BJ (cell line): ENCODE data around the gene EIF4G3. TPM values are rescaled to one million over a fixed set of nuclear protein-coding genes. Genes with fewer than 3 reads are reported as not detected.

Source experiments
- CTCF ChIA-PET: fragments of 350-600 bp; formaldehyde crosslinking; extraction: SDS; loops from one replicate; lab custom pipeline; 2021; ENCODE audit warnings: antibody characterized with exemption, inconsistent platforms; lab: Yijun Ruan, JAX
- POLR2A ChIA-PET: fragments of 300-600 bp; sonication (Branson Sonifier 250); formaldehyde crosslinking; extraction: SDS; loops from one replicate; lab custom pipeline; 2021; ENCODE audit warnings: antibody characterized with exemption; lab: Charles Lee
- DNase-seq: peaks from one replicate; pipeline ENCODE4 v3.0.0-alpha.2; 2011; ENCODE audit warnings: low read depth
- H3K27me3 ChIP-seq: 2 replicates; pipeline ENCODE4 v1.6.0; 2011; ENCODE audit warnings: low read length; ENCODE audit not compliant: control insufficient read depth, insufficient read depth
- H3K36me3 ChIP-seq: 2 replicates; pipeline ENCODE4 v1.5.1; 2011; ENCODE audit warnings: low read length; ENCODE audit not compliant: control insufficient read depth, insufficient read depth
- H3K4me3 ChIP-seq: 2 replicates; pipeline ENCODE4 v1.5.1; 2011; ENCODE audit warnings: low read depth, mild to moderate bottlenecking, control low read depth, low read length
- polyA minus RNA-seq: library from RNA; depleted of rRNA, polyadenylated mRNA; stranded (reverse); fragments of >200 nt; gene quantifications from 2 replicates; pipeline ENCODE4 v1.2.3, GENCODE V29; 2011; rRNA and poly(A)+ RNA removed
- polyA plus RNA-seq: library from polyadenylated mRNA; depleted of rRNA; stranded (reverse); fragments of >200 nt; gene quantifications from 2 replicates; pipeline ENCODE4 v1.2.3, GENCODE V29; 2011; rRNA removed
- TF ChIP-seq, protein P1 (sequence below): IDR thresholded peaks from 2 replicates; pipeline ENCODE4 v1.5.1; 2011; ENCODE audit warnings: low read depth, mild to moderate bottlenecking, control low read depth, inconsistent platforms, low read length, moderate library complexity; ENCODE audit not compliant: insufficient read depth

EIF4G3 gene, protein sequence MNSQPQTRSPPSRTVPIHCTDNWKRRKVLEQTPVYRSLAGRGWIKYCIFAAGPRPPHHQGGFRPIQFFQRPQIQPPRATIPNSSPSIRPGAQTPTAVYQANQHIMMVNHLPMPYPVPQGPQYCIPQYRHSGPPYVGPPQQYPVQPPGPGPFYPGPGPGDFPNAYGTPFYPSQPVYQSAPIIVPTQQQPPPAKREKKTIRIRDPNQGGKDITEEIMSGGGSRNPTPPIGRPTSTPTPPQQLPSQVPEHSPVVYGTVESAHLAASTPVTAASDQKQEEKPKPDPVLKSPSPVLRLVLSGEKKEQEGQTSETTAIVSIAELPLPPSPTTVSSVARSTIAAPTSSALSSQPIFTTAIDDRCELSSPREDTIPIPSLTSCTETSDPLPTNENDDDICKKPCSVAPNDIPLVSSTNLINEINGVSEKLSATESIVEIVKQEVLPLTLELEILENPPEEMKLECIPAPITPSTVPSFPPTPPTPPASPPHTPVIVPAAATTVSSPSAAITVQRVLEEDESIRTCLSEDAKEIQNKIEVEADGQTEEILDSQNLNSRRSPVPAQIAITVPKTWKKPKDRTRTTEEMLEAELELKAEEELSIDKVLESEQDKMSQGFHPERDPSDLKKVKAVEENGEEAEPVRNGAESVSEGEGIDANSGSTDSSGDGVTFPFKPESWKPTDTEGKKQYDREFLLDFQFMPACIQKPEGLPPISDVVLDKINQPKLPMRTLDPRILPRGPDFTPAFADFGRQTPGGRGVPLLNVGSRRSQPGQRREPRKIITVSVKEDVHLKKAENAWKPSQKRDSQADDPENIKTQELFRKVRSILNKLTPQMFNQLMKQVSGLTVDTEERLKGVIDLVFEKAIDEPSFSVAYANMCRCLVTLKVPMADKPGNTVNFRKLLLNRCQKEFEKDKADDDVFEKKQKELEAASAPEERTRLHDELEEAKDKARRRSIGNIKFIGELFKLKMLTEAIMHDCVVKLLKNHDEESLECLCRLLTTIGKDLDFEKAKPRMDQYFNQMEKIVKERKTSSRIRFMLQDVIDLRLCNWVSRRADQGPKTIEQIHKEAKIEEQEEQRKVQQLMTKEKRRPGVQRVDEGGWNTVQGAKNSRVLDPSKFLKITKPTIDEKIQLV (N-terminal part only)
- polyA plus RNA-seq (62.0 and 62.2 TPM in 2 replicates), polyA minus RNA-seq (55.6 and 69.8 TPM in 2 replicates)

GRCh38 chr1:21176586-21177555 is at the start of gene EIF4G3:
EIF4G3 (minus strand) TSS chr1:21176897; CDS start chr1:21002742, 174,155 bp downstream.
- CTCF ChIA-PET: no interaction called here
- Histone ChIP-seq H3K4me3 (peak within 1 kb of the TSS; percentile 88), H3K36me3 (no peaks in the 10 kb centered on the region), H3K27me3 (no peaks in the 10 kb centered on the region)
- TF ChIP-seq, protein P1, sequence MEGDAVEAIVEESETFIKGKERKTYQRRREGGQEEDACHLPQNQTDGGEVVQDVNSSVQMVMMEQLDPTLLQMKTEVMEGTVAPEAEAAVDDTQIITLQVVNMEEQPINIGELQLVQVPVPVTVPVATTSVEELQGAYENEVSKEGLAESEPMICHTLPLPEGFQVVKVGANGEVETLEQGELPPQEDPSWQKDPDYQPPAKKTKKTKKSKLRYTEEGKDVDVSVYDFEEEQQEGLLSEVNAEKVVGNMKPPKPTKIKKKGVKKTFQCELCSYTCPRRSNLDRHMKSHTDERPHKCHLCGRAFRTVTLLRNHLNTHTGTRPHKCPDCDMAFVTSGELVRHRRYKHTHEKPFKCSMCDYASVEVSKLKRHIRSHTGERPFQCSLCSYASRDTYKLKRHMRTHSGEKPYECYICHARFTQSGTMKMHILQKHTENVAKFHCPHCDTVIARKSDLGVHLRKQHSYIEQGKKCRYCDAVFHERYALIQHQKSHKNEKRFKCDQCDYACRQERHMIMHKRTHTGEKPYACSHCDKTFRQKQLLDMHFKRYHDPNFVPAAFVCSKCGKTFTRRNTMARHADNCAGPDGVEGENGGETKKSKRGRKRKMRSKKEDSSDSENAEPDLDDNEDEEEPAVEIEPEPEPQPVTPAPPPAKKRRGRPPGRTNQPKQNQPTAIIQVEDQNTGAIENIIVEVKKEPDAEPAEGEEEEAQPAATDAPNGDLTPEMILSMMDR: no peak
- POLR2A ChIA-PET: no interaction called here
- peak; percentile 79 for DNase-seq

DNA sequence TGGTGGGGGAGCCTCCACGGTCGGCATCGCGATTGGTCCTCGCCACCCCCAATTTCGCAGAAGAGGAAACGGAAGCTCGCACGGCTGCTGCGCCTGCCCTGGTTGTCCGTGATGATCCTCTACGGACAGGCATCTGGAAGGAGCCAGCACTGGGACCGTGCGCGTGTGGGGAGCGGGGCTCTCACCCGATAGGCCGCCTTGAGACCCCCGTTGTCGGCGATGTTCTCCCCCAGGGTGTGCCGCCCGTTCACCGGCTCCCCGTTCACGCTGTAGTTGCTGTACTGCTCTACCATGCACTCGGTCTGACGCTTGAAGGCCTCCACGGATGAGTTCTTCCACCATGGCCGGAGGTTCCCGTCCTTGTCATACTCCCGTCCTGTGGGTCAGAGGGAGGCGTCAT is 48.4 kb upstream of the EIF4G3 start:
- Histone ChIP-seq H3K27me3 (no peaks in the 10 kb centered on the region), H3K4me3 (no peak overlapping the region), H3K36me3 (peaks cover 47% of the 10 kb centered on the region)
- TF ChIP-seq, protein P1: no peak
- CTCF ChIA-PET: interaction anchor here (1.2 to 3.1 kb wide), 2 partner anchors 8 to 143 kb away, joined by 6 to 20 read pairs; no protein-coding TSS in a partner anchor
- POLR2A ChIA-PET: no interaction called here
- DNase-seq: no peak

DNA sequence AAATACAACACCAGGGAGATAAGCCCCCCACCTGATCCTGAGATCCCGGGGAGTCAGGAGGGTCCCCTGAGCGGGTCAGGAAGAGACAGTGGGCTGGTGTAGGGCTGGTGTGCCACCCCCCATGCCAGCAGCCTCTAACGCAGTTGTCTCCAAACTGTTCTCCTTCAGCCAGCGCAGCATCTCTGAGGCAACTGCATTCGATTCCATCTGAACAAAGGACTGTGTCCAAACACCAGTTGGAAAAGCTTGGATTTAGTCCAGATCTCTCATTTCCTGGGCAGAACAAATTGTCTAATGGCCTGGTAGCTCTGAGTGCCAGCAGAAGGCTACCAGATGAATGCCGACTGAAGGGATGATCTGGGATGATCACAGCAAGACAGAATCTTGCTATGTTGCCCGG is 44.1 kb upstream of the EIF4G3 start:
- no peak for DNase-seq
- peaks cover 47% of the 10 kb centered on the region for H3K36me3 ChIP-seq
- CTCF ChIA-PET: interaction anchor here (0.7 to 2.6 kb wide), 4 partner anchors 16 to 426 kb away, joined by 3 to 12 read pairs (median 4); no protein-coding TSS in a partner anchor
- no peak overlapping the region for H3K4me3 ChIP-seq
- no peaks in the 10 kb centered on the region for H3K27me3 ChIP-seq
- TF ChIP-seq, protein P1: no peak
- POLR2A ChIA-PET: no interaction called here

GRCh38 chr1:21219674-21220073 is 43.0 kb upstream of the EIF4G3 start:
- Histone ChIP-seq H3K36me3 (peaks cover 38% of the 10 kb centered on the region), H3K4me3 (no peak overlapping the region), H3K27me3 (no peaks in the 10 kb centered on the region)
- ChIA-PET POLR2A (no interaction called here), CTCF (interaction anchor here (2.6 to 6.1 kb wide), 2 partner anchors 149 to 150 kb away, joined by 12 to 64 read pairs; no protein-coding TSS in a partner anchor)
- DNase-seq: no peak
- TF ChIP-seq, protein P1: no peak
